Loucy (cell line): ENCODE results near the gene PAQR9.

Experiments
- H2AFZ ChIP-seq: fragments of 200-600 bp; sonication (generic); 2 replicates; pipeline ENCODE4 v1.6.0; 2016; ENCODE audit warnings: antibody characterized with exemption, mild to moderate bottlenecking, low read length, moderate library complexity
- H3F3A ChIP-seq: fragments of 200-600 bp; 2 replicates; pipeline ENCODE4 v1.6.0; 2016; ENCODE audit warnings: antibody characterized with exemption, low read depth, mild to moderate bottlenecking
- H3K27me3 ChIP-seq: fragments of 200-600 bp; sonication (generic); 2 replicates; pipeline ENCODE4 v1.6.1; 2014; ENCODE audit warnings: low read length, mild to moderate bottlenecking; ENCODE audit not compliant: insufficient read depth, poor library complexity, severe bottlenecking
- H3K36me3 ChIP-seq: fragments of 200-600 bp; sonication (generic); 2 replicates; pipeline ENCODE4 v1.6.1; 2016; ENCODE audit warnings: low read length; ENCODE audit not compliant: insufficient read depth
- H3K4me1 ChIP-seq: fragments of 200-600 bp; sonication (generic); 2 replicates; pipeline ENCODE4 v1.5.1; 2014; ENCODE audit warnings: low read length, mild to moderate bottlenecking; ENCODE audit not compliant: insufficient read depth, poor library complexity, severe bottlenecking
- H3K4me2 ChIP-seq: fragments of 200-600 bp; sonication (generic); 2 replicates; pipeline ENCODE4 v1.6.0; 2014; ENCODE audit warnings: antibody characterized with exemption, low read length, low read depth, mild to moderate bottlenecking; ENCODE audit not compliant: poor library complexity, severe bottlenecking
- H3K4me3 ChIP-seq: fragments of 200-600 bp; sonication (generic); 2 replicates; pipeline ENCODE4 v1.5.1; 2014; ENCODE audit warnings: low read length, mild to moderate bottlenecking, mixed read lengths; ENCODE audit not compliant: poor library complexity, severe bottlenecking
- H3K79me2 ChIP-seq: fragments of 200-600 bp; sonication (generic); 2 replicates; pipeline ENCODE4 v1.6.1; 2014; ENCODE audit warnings: low read length; ENCODE audit not compliant: insufficient read depth
- H3K9ac ChIP-seq: fragments of 200-600 bp; sonication (generic); 2 replicates; pipeline ENCODE4 v1.6.0; 2014; ENCODE audit warnings: mild to moderate bottlenecking, low read depth, low read length, moderate library complexity; ENCODE audit not compliant: poor library complexity, severe bottlenecking
- H3K9me2 ChIP-seq: fragments of 200-600 bp; sonication (generic); replicated peaks from 2 replicates; pipeline ENCODE4 v1.6.1; 2016; ENCODE audit warnings: low read depth, low read length, mixed read lengths
- H3K9me3 ChIP-seq: fragments of 200-600 bp; sonication (generic); 2 replicates; pipeline ENCODE4 v1.6.1; 2014; ENCODE audit warnings: mild to moderate bottlenecking, antibody characterized with exemption, low read length, low read depth; ENCODE audit not compliant: insufficient read depth
- H4K20me1 ChIP-seq: fragments of 200-600 bp; sonication (generic); 2 replicates; pipeline ENCODE4 v1.6.0; 2014; ENCODE audit warnings: antibody characterized with exemption, low read length, mild to moderate bottlenecking; ENCODE audit not compliant: insufficient read depth, poor library complexity, severe bottlenecking
- EZH2phosphoT487 ChIP-seq: fragments of 200-600 bp; IDR thresholded peaks from 2 replicates; pipeline ENCODE4 v1.6.1; 2018; ENCODE audit warnings: antibody characterized with exemption, mild to moderate bottlenecking, moderate library complexity, borderline replicate concordance
- TF ChIP-seq, protein P1 (sequence below): fragments of 200-600 bp; sonication (generic); conservative IDR thresholded peaks from 2 replicates; pipeline ENCODE4 v1.5.1; 2014; ENCODE audit warnings: mild to moderate bottlenecking, antibody characterized with exemption, low read length

Gene PAQR9

DNA sequence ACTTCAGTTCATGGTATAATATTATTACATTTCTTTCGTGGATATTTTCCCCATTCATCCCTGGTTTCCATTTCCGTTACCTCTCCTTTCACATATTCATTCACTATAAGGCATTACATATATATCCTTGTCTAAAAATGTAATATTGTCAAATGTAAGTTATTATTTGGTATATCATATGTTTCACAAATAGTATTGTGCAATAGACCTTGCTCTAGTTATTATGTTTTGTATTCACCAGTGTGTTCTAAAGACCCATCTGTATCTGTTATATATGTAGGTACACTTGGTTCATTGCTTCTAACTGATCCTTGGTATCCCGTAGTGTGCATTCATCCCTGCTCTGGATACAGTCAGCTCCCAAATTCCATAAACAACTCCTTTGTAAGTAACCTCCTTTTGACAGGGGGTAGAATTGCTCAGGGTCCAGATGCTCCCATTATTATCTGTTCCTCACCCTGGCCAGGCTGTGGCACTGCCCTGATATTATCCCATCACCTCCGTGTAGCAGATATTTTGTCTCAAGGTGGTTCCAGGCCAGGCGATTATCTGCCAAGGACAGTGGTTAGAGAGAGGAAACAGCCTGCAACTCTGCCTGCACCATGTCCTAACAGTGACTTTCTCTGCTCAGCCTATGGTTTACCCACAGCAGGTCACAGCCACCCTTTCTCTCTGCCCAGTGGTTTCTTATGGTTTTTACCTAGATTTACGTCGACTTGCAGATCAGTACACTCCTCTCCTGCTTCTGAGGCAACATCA, 29.2 kb downstream of the PAQR9 start:
- Histone ChIP-seq H3K36me3 (no peaks in the 10 kb centered on the region), H3K4me1 (no peaks in the 10 kb centered on the region), H3K4me2 (no peak overlapping the region), H3F3A (no peaks in the 10 kb centered on the region), H4K20me1 (no peaks in the 10 kb centered on the region), H3K4me3 (no peak overlapping the region), H3K9ac (no peak overlapping the region), H3K79me2 (no peaks in the 10 kb centered on the region), H3K9me2 (no peaks in the 10 kb centered on the region), H3K9me3 (no peaks in the 10 kb centered on the region), H2AFZ (no peak overlapping the region), H3K27me3 (no peaks in the 10 kb centered on the region)
- TF ChIP-seq, protein P1, sequence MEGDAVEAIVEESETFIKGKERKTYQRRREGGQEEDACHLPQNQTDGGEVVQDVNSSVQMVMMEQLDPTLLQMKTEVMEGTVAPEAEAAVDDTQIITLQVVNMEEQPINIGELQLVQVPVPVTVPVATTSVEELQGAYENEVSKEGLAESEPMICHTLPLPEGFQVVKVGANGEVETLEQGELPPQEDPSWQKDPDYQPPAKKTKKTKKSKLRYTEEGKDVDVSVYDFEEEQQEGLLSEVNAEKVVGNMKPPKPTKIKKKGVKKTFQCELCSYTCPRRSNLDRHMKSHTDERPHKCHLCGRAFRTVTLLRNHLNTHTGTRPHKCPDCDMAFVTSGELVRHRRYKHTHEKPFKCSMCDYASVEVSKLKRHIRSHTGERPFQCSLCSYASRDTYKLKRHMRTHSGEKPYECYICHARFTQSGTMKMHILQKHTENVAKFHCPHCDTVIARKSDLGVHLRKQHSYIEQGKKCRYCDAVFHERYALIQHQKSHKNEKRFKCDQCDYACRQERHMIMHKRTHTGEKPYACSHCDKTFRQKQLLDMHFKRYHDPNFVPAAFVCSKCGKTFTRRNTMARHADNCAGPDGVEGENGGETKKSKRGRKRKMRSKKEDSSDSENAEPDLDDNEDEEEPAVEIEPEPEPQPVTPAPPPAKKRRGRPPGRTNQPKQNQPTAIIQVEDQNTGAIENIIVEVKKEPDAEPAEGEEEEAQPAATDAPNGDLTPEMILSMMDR = no peak
- TF ChIP-seq EZH2phosphoT487 = no peak

DNA sequence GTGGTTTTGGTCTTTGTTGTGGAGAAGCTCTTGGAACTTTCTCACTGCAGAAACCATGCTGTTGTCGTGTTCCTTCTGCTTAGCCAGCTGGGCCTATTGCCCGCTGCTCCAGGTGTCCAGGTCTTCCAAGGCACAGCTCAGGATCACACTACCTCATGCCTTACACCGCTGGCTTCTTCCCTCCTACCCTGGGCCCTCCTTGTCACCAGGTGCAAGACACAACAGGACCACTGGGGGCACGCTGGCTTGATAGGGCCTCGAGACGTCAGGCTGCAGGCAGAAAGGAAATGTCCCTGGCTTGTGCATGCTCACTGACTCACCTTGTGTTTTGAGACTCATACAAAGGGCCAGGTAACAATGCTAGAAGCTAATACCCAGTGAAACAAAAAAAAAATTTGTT, 32.3 kb downstream of the PAQR9 start:
- H3K9me3 ChIP-seq = no peaks in the 10 kb centered on the region
- H3K9ac ChIP-seq = no peak overlapping the region
- H3K27me3 ChIP-seq = no peaks in the 10 kb centered on the region
- H3K4me3 ChIP-seq = no peak overlapping the region
- H3K36me3 ChIP-seq = no peaks in the 10 kb centered on the region
- TF ChIP-seq EZH2phosphoT487 = no peak
- TF ChIP-seq, protein P1 = peak; percentile 53
- no peaks in the 10 kb centered on the region for H3K4me1 ChIP-seq
- H3K4me2 ChIP-seq = no peak overlapping the region
- H3K9me2 ChIP-seq = no peaks in the 10 kb centered on the region
- peak overlapping the region; percentile 22; the same call in 1 of the 2 replicates for H2AFZ ChIP-seq
- no peaks in the 10 kb centered on the region for H4K20me1 ChIP-seq
- no peaks in the 10 kb centered on the region for H3F3A ChIP-seq
- H3K79me2 ChIP-seq = no peaks in the 10 kb centered on the region

DNA sequence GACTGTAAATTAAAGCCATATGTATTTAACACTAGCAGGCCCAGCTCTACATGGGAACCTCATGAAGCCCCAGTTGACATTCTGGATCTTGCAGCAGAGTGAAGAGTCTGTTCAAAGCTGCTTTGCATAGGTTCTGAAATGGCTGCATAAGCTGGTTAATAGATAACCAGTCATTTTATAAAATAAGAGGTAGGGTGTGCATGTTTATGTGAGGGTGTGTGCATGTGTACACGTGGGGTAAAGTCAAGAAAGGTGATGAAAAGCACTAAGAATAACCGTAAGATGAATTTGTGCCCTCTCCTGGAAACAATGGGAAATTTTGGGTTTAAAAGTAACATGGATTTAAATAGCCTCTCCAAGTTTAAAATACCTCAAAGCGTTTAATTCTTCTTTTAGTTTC, 33.0 kb downstream of the PAQR9 start:
- Histone ChIP-seq H3K9ac (no peak overlapping the region), H3K36me3 (no peaks in the 10 kb centered on the region), H2AFZ (peak overlapping the region; percentile 22; the same call in 1 of the 2 replicates), H3K4me1 (no peaks in the 10 kb centered on the region), H3K4me2 (no peak overlapping the region), H3K9me2 (no peaks in the 10 kb centered on the region), H3K4me3 (no peak overlapping the region), H3K79me2 (no peaks in the 10 kb centered on the region), H3K9me3 (no peaks in the 10 kb centered on the region), H4K20me1 (no peaks in the 10 kb centered on the region), H3K27me3 (no peaks in the 10 kb centered on the region), H3F3A (no peaks in the 10 kb centered on the region)
- no peak for TF ChIP-seq EZH2phosphoT487
- TF ChIP-seq, protein P1 = no peak
